Smooth muscle cell of the brain vasculature (primary cell): ENCODE measurements around the gene PAX5.

ENCODE experiments used
- DNase-seq: peaks from one replicate; pipeline ENCODE4 v3.0.0-alpha.2; 2012; ENCODE audit warnings: low read depth, low spot score

Gene PAX5

DNA sequence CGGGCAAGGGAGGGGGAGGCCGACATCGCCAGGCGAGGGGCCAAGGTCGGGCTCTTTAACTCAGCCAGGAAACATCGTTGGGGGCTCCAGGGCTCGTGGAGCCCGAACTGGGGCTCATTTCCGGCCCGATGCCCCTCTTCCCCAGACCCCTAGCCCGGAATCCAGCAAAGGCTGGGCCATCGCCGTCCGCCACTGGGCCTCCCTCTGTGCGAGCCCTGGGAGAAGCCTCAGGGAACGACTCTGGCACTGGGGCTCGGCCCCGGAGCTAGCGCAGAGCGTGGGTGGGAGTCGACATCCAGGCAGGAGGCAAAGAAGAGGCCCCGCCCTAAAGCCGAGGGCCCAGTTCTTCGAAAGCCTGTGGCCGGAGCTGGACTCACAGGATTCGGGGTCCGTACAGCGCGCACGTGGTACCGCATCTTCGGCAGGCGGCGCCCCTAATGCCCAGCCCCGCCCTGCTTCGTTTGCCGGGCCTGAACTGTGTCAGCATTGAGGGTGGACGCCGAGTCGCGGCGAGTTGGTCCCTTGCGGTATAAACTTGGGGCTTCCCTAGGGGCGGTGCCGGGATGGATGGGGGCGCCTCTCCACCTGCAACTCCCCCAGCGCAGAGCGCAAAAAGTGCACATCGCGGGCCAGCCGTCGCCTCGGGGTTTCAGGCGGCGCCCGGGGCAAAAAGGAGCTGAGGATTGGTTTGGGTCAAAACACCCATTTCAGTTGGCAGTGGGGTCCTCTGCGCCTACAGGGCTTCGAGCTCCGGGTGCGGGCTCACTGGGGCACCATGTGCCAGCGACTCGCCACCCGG lies 3.6 kb upstream of the PAX5 start:
- no peak for DNase-seq

DNA sequence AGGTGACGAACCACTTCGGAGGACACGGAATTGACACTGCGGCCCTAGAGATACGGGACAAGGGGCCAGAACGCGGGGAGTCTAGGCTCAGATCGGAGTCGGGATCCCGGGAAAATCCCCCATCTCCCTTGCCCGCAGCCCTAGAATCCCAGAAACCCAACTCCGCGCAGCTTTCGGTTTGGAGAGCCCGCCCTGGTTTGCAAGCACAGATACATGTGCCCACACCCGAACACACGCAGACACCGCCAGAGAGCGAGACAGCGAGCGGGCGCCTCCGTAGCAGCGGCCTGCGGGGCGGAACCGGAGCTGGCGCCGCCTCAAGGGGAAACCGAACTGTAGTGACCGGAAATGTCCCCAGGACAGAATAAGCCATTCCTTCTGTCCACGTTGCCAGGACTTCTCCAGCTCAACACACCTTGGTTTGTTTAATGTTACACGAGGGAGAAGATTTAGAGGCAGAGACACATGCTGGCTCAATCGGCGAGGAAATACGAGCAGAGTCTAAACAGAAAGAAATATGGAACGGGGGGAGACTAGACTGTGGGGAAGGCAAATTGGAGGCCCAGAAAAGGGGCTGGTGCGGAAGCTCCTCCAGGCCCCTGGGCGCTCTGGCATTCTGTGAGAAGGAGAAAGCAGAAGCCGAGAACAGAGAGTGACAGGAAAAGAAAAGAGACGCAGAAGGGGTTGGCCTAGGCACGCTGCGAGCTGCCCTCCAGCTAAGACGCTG lies 2.9 kb upstream of the PAX5 start:
- no peak for DNase-seq

DNA sequence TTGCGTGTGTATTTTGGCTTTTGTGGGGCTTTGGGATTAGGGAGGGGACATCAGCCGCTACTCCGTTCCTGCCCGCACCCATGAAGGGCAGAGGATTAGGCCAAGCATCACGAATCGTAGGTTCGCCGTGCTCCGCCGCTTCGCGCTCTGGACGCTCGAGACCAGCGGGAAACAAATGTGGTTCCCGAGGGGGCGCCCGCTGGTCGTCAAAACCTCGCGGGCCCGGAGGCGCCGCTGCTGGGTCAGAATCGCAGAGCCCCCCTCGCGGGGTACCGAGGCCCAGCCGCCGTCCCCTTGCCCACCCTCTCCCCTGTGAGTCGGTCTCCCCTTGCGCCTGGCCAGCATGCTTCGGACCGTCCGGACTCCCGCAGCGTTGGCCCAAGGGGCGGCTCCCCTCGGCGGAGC lies 2.3 kb upstream of the PAX5 start:
- no peak for DNase-seq

GRCh38 chr9:37035648-37036370 lies 1.7 kb upstream of the PAX5 start:
- DNase-seq, result no peak

DNA sequence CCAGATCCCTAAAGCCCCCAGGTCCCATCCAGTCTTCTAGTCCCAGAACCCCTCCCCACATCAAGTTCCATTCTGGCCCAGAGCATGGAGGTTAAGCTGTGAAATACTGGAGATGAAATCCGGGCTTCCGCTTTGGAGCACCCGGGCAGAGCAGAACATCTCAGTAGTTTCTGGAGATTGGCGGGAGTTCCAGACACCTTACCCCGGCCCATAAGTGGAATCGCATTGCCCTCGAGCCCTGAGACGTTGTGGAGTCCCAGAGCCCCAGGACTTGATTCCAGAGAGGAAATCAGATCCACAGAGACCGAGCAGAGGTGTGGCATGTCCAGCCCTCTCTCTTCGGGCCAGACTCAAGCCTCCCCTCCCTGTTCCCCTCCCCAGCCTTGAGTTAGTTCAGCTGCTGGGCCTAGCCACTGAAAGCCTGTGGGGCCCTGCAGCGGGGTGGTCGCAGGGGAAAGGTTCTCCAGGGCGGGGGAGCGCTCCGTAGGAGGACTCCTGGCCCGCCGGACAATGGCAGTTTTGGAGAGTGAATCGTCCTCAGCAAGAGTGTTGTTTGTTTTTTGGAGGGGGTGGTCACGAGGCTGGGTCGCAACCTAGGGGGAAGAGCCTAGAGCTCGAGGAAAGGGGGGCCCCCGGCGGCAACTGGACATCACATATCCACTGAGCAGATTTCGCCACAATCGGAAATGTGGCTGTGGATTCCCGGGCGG lies 1.0 kb upstream of the PAX5 start:
- DNase-seq, result no peak

DNA sequence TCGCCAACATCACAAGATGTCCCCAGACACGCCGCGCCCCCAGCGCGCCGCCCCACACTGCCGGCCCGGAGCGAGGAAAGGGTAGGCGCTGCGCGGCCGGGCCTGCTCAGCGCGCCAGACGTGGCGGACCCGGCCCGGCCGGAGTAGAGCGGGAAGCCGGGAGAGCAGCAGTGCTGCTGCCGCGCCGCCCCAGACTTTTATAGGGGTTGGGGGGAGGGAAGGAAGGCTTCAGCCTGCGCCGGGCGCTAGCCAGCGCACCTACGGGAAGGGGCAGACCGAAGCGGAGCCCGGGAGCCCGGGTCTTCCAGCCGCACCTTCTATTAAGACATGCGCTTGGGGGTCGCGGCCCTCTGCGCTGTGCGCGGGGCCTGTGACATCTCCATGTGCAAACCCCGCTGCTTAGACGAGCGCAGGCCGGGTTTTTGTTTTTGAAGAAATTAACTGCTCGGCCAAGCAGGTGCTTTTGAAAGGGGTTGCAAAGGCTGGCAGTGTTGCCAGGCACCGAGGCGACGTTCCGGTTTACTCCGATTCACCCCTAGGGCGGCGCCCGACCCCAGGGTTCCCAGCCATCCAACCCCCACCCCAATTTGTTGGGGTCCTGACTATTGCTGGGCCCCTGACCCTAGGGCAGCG lies 353 bp upstream of the PAX5 start:
- no peak for DNase-seq

DNA sequence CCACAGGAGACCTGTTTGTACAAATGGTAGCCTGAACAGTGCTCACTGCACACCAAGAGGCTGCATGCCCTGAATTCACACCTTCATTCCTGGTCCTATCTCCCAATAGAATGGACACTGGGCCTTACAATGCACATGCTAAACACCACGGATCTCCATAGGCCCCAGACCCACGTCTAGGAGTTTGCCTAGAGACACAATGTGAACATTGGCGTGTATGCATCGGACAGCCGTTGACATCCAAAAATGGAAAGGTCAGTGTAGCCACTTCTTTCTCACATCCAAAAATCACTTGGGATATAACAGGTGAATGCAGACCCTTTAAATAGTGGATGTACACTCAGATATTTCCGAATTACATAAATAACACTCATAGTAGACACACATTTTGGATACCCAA lies 927 bp downstream of the PAX5 start:
- DNase-seq, result no peak

DNA sequence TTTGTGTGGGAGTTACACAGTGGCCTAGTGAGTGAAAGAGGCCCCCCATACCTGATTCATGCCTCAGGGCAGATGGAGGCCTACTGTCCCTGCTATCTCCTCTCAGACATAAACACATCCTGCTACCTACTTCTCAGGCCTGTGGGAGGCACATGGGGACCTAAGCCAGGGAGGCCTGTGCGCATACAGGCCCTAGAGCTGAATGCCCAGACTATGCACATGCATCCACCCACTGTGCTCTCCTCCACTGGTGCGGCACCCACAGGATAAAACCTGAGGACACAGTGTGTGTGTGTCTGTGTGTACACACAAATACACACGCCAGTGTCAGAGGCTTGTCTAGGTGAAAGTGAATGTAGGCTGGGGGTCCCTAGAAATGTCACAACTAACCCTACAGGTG lies 1.4 kb downstream of the PAX5 start:
- DNase-seq, result no peak

GRCh38 chr9:37031902-37032301 lies 2.2 kb downstream of the PAX5 start:
- DNase-seq, result no peak

- DNase-seq, result no peak
Observed at GRCh38 chr9:37031081-37031480, 3.0 kb downstream of the PAX5 start.

DNA sequence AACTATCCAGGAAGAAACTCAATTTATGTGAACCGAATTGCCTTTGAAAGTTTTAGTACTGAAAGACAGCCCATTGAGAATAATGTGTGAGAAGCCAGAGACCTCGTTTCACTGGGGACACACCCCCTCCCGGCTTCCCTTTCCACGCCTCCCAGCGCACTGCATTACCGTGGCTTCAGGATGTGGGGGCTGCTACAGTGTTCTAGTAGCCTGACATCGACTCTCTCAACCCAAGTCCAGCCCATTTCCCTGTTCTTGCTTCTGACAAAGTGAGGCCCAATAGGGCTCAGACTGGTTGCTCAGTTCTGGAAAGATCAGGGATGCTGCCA lies 3.5 kb downstream of the PAX5 start:
- no peak for DNase-seq

- DNase-seq, result no peak
Observed at GRCh38 chr9:37029776-37030610, 4.1 kb downstream of the PAX5 start.

- no peak for DNase-seq
Observed at GRCh38 chr9:37029304-37029775, 4.7 kb downstream of the PAX5 start.

GRCh38 chr9:37028420-37029031 lies 5.5 kb downstream of the PAX5 start:
- DNase-seq, result no peak

- DNase-seq, result peak; percentile 29
Observed at GRCh38 chr9:37027582-37028419, 6.3 kb downstream of the PAX5 start.

- no peak for DNase-seq
Observed at GRCh38 chr9:37026931-37027581, 7.0 kb downstream of the PAX5 start.

DNA sequence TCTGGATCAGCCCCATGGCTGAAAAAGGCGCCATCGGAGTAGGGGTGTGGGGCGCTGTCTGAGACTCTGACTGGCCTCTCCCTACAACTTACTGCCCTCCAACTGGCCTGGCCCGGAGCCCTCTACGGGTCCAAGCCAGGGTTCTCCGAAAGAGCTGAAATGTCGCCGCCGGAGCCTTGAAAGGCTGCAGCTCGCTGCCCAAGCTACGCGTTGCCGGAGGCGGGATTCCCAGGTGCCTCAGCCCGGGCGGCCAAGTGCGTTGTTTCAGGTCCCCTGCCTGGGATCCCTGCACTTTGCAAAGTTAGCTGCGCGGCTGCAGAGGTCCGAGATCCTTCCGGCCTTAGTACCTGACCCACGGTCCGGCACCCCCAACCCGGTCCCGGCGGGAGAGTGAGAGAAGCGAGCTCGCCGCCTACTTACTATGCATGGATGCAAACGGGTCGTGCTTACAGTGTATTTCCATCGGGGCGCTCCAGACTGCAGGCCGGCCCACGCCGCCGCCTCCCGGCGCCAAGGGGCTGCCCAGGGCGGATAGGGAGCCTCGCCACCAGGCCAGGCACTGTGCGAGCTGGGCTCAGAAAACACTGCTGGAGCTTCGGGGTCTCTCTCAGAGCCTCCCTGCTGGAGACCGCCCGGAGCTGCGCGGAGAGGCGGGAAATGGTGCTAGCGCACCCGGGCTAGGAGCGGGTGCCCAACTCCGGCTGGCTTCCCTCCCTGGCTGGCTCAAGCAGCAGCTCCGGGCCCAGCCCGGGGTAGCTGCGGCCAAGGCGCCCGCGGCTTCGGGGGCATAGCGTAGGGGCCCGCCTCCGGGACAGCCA lies 7.7 kb downstream of the PAX5 start:
- no peak for DNase-seq

GRCh38 chr9:37025823-37026112 lies 8.3 kb downstream of the PAX5 start:
- DNase-seq, result no peak
